GM12864 (cell line): ENCODE results near the gene TFF3.

Experiments used
- DNase-seq: peaks from one replicate; pipeline ENCODE4 v3.0.0-alpha.2; 2011; ENCODE audit warnings: low read depth
- H3K4me3 ChIP-seq: 2 replicates; pipeline ENCODE4 v1.5.1; 2011; ENCODE audit warnings: mild to moderate bottlenecking, low read depth, low read length, control low read depth
- CTCF ChIP-seq: IDR thresholded peaks from 2 replicates; pipeline ENCODE4 v1.5.1; 2011; ENCODE audit warnings: low read depth, mild to moderate bottlenecking, moderate library complexity, low read length, control low read depth, inconsistent platforms; ENCODE audit errors: missing control alignments

TFF3 gene

GRCh38 chr21:42269386-42269785 is 45.8 kb downstream of the TFF3 start:
- no peak for DNase-seq
- H3K4me3 ChIP-seq, result no peak overlapping the region
- TF ChIP-seq CTCF, result no peak

GRCh38 chr21:42266971-42267556 is 48.1 kb downstream of the TFF3 start:
- TF ChIP-seq CTCF, result no peak
- H3K4me3 ChIP-seq, result no peak overlapping the region

GRCh38 chr21:42265231-42265812 is 49.9 kb downstream of the TFF3 start:
- no peak overlapping the region for H3K4me3 ChIP-seq
- no peak for TF ChIP-seq CTCF
- DNase-seq, result no peak

More at GRCh38 chr21:42266971-42267556, 48.1 kb downstream of the TFF3 start:
- DNase-seq, result no peak

- no peak overlapping the region for H3K4me3 ChIP-seq
- no peak for DNase-seq
- no peak for TF ChIP-seq CTCF
Observed at GRCh38 chr21:42264245-42265195, 50.7 kb downstream of the TFF3 start.

GRCh38 chr21:42263591-42264131 is 51.5 kb downstream of the TFF3 start:
- DNase-seq, result no peak
- no peak for TF ChIP-seq CTCF
- H3K4me3 ChIP-seq, result no peak overlapping the region

- no peak overlapping the region for H3K4me3 ChIP-seq
- no peak for DNase-seq
- no peak for TF ChIP-seq CTCF
Observed at GRCh38 chr21:42262831-42263231, 52.4 kb downstream of the TFF3 start.
